ENCODE data around the gene PIP4K2A.

DNA sequence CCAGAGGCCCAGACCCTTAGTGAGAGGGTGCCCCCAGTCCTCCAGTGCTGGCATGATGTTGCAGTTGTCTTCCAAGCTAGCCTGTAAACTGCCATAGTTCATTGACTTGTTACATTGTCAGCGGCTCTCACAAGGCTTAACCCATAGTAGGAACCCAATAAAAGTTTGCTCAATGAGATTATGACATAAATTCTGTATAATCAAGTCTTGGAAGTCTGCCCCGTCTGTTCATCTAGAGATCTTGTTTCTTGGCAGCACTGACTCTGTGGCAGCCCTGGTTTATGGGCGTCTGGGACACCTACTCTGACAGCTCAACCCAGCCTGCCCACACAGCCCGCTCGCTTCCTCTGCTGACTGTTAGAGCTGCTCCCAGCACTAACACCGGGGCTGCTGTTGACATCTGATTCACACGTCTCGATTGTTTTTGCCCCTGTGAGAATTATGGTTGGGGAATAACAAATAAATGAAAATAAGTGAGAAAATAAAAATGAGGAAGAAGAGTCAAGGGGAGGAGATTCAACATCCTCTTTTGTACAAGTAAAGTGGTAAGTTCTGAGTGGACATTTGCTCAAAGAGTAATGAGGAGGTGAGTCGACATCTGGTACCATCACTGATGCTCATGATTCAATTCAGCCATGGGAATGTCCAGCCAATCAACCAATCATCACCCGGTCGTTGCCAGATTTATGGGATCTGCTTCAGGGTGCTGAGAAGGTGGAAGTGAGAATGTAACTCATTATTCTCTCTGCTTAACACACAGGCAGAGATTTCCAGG, 208.3 kb downstream of the PIP4K2A start:
- TF ChIP-seq, protein P1, sequence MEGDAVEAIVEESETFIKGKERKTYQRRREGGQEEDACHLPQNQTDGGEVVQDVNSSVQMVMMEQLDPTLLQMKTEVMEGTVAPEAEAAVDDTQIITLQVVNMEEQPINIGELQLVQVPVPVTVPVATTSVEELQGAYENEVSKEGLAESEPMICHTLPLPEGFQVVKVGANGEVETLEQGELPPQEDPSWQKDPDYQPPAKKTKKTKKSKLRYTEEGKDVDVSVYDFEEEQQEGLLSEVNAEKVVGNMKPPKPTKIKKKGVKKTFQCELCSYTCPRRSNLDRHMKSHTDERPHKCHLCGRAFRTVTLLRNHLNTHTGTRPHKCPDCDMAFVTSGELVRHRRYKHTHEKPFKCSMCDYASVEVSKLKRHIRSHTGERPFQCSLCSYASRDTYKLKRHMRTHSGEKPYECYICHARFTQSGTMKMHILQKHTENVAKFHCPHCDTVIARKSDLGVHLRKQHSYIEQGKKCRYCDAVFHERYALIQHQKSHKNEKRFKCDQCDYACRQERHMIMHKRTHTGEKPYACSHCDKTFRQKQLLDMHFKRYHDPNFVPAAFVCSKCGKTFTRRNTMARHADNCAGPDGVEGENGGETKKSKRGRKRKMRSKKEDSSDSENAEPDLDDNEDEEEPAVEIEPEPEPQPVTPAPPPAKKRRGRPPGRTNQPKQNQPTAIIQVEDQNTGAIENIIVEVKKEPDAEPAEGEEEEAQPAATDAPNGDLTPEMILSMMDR (IDR thresholded peaks at IDR 0.05; ENCODE audit: insufficient read depth, low read length, poor library complexity, severe bottlenecking) = no peak
- TF ChIP-seq EZH2phosphoT487 (conservative IDR thresholded peaks at IDR 0.05; ENCODE audit: low read length) = no peak
